Stimulated activated CD4-positive, alpha-beta T cell treated with anti-CD3 and anti-CD28 coated beads, Interleukin-2, amount 100 ng/mL, for 4 hours (primary cell): Measurements from ENCODE around the gene ADPRH.

ENCODE experiments used
- DNase-seq: peaks from one replicate; pipeline ENCODE4 v3.0.0-alpha.2; 2020; ENCODE audit warnings: low read depth

Gene ADPRH

GRCh38 chr3:119630128-119630879, 51.0 kb downstream of the ADPRH start:
- no peak for DNase-seq

- no peak for DNase-seq
Measured at GRCh38 chr3:119630880-119631329, 51.6 kb downstream of the ADPRH start.

GRCh38 chr3:119631516-119631915, 52.2 kb downstream of the ADPRH start:
- DNase-seq, result no peak

GRCh38 chr3:119632216-119632615, 52.9 kb downstream of the ADPRH start:
- no peak for DNase-seq

- no peak for DNase-seq
Measured at GRCh38 chr3:119632829-119633228, 53.5 kb downstream of the ADPRH start.

DNA sequence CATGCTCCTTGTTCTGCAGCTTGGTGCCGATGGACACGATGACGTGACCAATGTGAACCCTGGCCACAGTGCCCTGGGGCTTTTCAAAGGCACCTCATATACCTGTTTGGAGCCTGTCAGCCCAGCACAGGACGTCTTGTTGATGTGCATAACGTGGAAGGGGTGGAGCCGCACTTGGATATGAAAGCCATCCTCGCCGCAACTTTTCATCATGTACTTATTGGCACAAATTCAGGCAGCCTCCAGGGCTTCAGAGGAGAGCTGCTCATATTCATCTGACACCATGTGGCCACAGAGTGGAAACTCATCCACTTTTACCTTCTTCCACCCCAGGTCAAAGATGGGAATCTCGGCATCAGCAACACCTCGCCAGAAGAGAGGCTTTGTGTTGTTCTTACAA, 56.4 kb downstream of the ADPRH start:
- no peak for DNase-seq

DNA sequence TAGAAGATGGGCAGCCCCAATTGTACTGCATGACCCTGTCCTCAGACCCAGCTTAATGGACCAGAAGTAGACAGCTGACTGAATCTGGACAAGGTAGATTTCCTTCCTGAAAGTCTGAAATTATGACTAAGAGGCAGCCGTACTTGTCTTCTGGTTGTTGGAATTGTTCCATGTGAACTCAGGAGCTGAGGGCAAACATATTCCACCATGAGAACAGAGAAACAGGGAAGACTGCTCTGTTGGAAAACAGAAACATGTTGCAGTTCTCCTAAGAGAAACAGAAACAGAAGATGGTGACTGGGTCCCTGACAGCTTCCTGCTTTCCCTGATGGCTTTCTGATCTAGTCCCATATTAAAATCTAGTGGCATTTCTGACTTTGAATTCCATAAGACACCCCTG, 57.0 kb downstream of the ADPRH start:
- DNase-seq, result no peak

DNA sequence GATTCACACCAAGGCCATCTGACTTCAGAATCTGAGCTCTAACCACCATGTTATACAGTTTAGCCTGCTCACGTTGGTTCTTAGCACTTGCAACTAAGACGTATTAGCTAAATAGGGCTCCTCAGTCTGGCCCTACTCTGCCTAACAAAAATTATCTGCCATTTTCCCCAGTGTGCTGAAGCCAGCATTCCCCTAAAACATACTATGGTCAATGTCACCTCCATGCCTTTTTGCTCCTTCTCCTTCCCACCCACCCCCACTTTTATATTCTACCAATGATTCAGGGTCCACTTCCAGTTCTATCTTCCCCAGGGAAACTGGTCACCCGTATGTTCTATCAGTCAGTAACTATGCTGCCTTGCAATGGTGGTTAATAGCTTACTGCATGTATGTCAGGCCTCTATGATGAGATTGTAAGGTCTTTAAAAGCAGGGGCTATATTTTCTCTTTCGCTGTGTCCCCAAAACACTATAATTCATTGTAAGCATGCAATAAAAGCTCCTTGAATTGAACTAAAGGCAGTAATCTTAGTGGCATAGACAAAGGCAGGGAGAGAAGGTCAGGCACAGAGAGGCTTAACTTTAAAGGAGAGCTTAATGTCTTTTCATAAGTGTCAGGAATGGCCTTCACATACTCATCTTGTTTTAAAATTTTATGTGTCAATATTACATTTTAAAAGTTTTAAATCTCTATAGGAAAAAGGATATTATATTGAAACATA, 57.8 kb downstream of the ADPRH start:
- no peak for DNase-seq

DNA sequence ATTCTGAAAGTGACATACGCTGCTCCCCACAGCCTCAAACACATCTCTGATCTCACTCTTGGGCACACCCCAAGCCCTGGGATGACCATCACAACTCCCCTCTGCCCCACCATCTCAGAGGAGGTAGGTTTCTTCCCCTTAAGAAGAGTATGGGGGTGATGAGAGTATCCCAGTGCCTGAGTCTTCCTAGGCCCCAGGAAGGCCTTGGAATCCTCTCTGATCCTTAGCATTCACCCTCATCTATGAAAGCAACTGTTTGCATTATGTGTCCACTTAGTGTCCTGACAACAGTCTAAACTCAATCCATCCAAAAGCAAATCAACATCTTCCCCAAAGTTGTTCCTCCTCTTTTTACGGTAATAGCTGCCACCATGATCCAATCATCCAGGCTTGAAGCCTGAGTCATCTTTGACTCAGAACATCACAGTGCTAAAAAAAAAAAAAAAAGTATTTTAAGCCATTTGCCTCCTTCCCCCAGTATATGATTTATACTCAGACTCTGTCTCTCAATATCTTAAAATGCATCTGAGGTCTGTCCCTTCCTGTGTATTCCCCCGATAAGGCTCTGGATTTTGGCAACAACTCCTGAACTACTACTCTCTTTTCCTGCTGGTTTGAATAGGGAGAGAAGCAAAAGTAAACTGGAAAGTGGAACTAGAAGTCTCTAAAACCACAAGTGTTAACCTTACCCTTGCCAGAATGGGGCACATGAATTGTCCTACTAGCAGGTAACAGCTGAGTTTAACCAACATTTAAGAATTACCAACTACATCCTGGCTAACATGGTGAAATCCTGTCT, 58.6 kb downstream of the ADPRH start:
- no peak for DNase-seq
